Breast epithelium (tissue), 3 donors: ENCODE measurements around the gene KLK7.

Source experiments
- CTCF ChIP-seq, 3 donors: fragments of 450-650 bp; IDR thresholded peaks; one replicate each; pipeline ENCODE4 v1.5.1; 2016 to 2017; ENCODE audit warnings: antibody characterized with exemption in 3 of 3, mild to moderate bottlenecking in 3 of 3, moderate library complexity in 3 of 3
- POLR2AphosphoS5 ChIP-seq, 3 donors: sonication (generic); formaldehyde crosslinking; IDR thresholded peaks; one replicate each; pipeline ENCODE4 v1.6.1; 2017; ENCODE audit warnings: antibody characterized with exemption in 3 of 3

GRCh38 chr19:50949861-50950260 is 33.9 kb downstream of the KLK7 start:
- TF ChIP-seq POLR2AphosphoS5 (IDR thresholded peaks at IDR 0.05), result no peak
- no peak for TF ChIP-seq CTCF (IDR thresholded peaks at IDR 0.05)
